HG03378 (cell line): ENCODE results near the gene NFIX.

Experiments
- ATAC-seq: cut with Tn5 transposase; IDR thresholded peaks from one replicate; pipeline ENCODE4 v1.9.1; 2021; ENCODE audit warnings: mild to moderate bottlenecking, moderate library complexity; ENCODE audit not compliant: unreplicated experiment

The NFIX gene

GRCh38 chr19:13033819-13034611 is 38.7 kb downstream of the NFIX start:
- no peak for ATAC-seq

GRCh38 chr19:13034636-13035035 is 39.4 kb downstream of the NFIX start:
- no peak for ATAC-seq

GRCh38 chr19:13035820-13036365 is 40.6 kb downstream of the NFIX start:
- ATAC-seq: no peak

GRCh38 chr19:13036366-13036976 is 41.2 kb downstream of the NFIX start:
- ATAC-seq: no peak

- no peak for ATAC-seq
Measured at GRCh38 chr19:13037161-13037560, 41.9 kb downstream of the NFIX start.

GRCh38 chr19:13037731-13038130 is 42.5 kb downstream of the NFIX start:
- ATAC-seq: no peak

- ATAC-seq: no peak
Measured at GRCh38 chr19:13038306-13039210, 43.3 kb downstream of the NFIX start.

- ATAC-seq: no peak
Measured at GRCh38 chr19:13039211-13039789, 44.0 kb downstream of the NFIX start.

GRCh38 chr19:13040232-13040947 is 45.1 kb downstream of the NFIX start:
- ATAC-seq: no peak

GRCh38 chr19:13040948-13041292 is 45.6 kb downstream of the NFIX start:
- ATAC-seq: no peak

GRCh38 chr19:13042443-13043130 is 47.3 kb downstream of the NFIX start:
- ATAC-seq: no peak

- ATAC-seq: no peak
Measured at GRCh38 chr19:13043285-13043684, 48.0 kb downstream of the NFIX start.

- ATAC-seq: no peak
Measured at GRCh38 chr19:13044231-13044836, 49.1 kb downstream of the NFIX start.

- ATAC-seq: no peak
Measured at GRCh38 chr19:13045812-13046211, 50.5 kb downstream of the NFIX start.

- no peak for ATAC-seq
Measured at GRCh38 chr19:13047374-13047773, 52.1 kb downstream of the NFIX start.

- ATAC-seq: no peak
Measured at GRCh38 chr19:13050274-13050673, 55.0 kb downstream of the NFIX start.

- ATAC-seq: no peak
Measured at GRCh38 chr19:13051557-13052165, 56.4 kb downstream of the NFIX start.

GRCh38 chr19:13052447-13053175 is 57.3 kb downstream of the NFIX start:
- ATAC-seq: no peak
